ENCODE data around the gene MRPS31.

- TF ChIP-seq CTCF (IDR thresholded peaks at IDR 0.05; ENCODE audit: insufficient read depth, low read length, poor library complexity, severe bottlenecking) (no peak), EZH2phosphoT487 (conservative IDR thresholded peaks at IDR 0.05; ENCODE audit: low read length) (no peak)
Measured at GRCh38 chr13:40779796-40780285, 8.9 kb upstream of the MRPS31 start.
